ENCODE data around the gene RUNDC3A.

The RUNDC3A gene

GRCh38 chr17:44284024-44284400, 24.4 kb upstream of the RUNDC3A start:
- no peak for DNase-seq

- no peak for DNase-seq
Observed at GRCh38 chr17:44287651-44288050, 20.8 kb upstream of the RUNDC3A start.

- DNase-seq, result no peak
Observed at GRCh38 chr17:44293509-44294226, 14.7 kb upstream of the RUNDC3A start.

GRCh38 chr17:44297975-44298374, 10.4 kb upstream of the RUNDC3A start:
- no peak for DNase-seq

- DNase-seq, result peak; percentile 43
Observed at GRCh38 chr17:44304651-44305050, 3.8 kb upstream of the RUNDC3A start.

- DNase-seq, result peak; percentile 74
Observed at GRCh38 chr17:44307387-44308186, 814 bp upstream of the RUNDC3A start.

GRCh38 chr17:44308865-44309264, 464 bp downstream of the RUNDC3A start:
- peak; percentile 24 for DNase-seq

- no peak for DNase-seq
Observed at GRCh38 chr17:44309472-44309871, 1.1 kb downstream of the RUNDC3A start.

- no peak for DNase-seq
Observed at GRCh38 chr17:44310188-44310587, 1.8 kb downstream of the RUNDC3A start.

GRCh38 chr17:44310609-44311376, 2.4 kb downstream of the RUNDC3A start:
- no peak for DNase-seq

- no peak for DNase-seq
Observed at GRCh38 chr17:44311562-44312181, 3.3 kb downstream of the RUNDC3A start.

- DNase-seq, result no peak
Observed at GRCh38 chr17:44312396-44313104, 4.1 kb downstream of the RUNDC3A start.

GRCh38 chr17:44314031-44314430, 5.6 kb downstream of the RUNDC3A start:
- DNase-seq, result no peak

- no peak for DNase-seq
Observed at GRCh38 chr17:44314524-44314868, 6.1 kb downstream of the RUNDC3A start.

- peak; percentile 49 for DNase-seq
Observed at GRCh38 chr17:44314869-44315661, 6.7 kb downstream of the RUNDC3A start.

- no peak for DNase-seq
Observed at GRCh38 chr17:44315760-44316731, 7.6 kb downstream of the RUNDC3A start.

GRCh38 chr17:44317545-44317944, 9.1 kb downstream of the RUNDC3A start:
- DNase-seq, result no peak

- DNase-seq, result no peak
Observed at GRCh38 chr17:44318077-44318892, 9.9 kb downstream of the RUNDC3A start.

- DNase-seq, result no peak
Observed at GRCh38 chr17:44320066-44320465, 11.7 kb downstream of the RUNDC3A start.
